Erythroblast (primary cell): ENCODE measurements around the gene PIEZO2.
"Not testable (repeated sequence)": the region's sequence is repeated elsewhere in the genome, so short reads cannot be mapped to it uniquely, and the experiment has no call there.

Experiments used
- DNase-seq, 2 experiments: peaks; one replicate each; lab custom pipeline; 2025; lab: John Stamatoyannopoulos, UW
- GATA1 ChIP-seq: IDR thresholded peaks from 2 replicates; pipeline ENCODE4 v1.6.1; 2011; ENCODE audit warnings: low read depth, mild to moderate bottlenecking, control low read depth, low read length, moderate library complexity
- POLR2A ChIP-seq: IDR thresholded peaks from 2 replicates; pipeline ENCODE4 v1.6.1; 2011; ENCODE audit warnings: mild to moderate bottlenecking, low read length

The PIEZO2 gene

DNA sequence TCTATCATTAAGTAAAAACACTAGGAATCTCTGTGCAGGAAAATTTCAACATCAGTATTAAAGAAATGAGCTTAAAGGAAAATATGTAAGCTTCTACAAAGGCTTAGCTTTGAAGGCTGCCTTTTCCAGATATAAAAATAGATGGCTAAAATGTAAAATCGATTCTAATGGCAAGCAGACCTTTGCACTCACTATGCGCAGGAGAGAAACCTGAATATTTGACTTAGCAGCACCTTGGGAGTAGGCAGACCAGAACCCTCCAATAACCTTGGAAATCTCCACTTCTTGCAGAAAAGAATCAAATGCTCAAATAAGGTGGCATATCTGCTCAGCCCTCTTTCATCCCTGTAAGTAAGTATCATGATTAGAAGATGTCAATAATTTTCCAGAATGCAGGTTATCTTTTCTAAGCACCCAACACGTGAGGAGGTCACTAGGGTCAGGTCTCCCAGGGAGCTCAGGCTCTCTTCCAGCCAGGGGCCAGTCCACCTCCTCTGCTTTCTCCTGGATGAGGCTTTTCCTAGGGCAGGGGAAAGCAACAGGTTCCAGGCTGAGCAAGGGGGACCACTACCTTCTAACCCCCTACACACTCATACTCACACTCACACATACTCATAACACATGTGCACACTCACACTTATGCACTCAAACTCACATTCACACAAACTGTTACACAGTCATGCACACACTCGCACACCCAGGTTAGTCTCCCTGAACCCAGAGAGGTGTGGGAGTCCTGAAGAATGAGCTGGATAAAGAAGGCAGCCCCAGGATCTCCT lies 3.8 kb downstream of the PIEZO2 start:
- DNase-seq = no peak
- TF ChIP-seq POLR2A (no peak), GATA1 (no peak)

DNA sequence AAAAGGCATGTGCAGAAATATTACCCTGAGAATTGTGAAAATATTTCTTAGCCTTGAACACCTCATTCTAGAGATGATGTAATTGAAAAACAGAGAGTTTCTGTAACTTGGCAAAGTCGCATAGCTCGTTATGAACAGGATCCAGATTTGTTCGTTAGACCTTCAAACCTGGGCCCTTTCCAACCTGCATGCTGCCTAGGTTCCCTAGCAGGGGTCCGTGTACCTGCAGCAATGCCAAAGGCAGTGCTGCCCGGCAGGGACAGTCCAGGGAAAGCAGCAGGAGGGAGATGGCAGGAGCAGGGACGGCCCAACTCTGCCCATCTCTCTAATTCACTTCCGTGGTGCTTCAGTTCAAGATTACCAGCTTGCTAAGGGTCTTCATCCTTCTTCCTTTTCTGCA lies 12.0 kb downstream of the PIEZO2 start:
- no peak for DNase-seq
- TF ChIP-seq POLR2A (no peak), GATA1 (no peak)

DNA sequence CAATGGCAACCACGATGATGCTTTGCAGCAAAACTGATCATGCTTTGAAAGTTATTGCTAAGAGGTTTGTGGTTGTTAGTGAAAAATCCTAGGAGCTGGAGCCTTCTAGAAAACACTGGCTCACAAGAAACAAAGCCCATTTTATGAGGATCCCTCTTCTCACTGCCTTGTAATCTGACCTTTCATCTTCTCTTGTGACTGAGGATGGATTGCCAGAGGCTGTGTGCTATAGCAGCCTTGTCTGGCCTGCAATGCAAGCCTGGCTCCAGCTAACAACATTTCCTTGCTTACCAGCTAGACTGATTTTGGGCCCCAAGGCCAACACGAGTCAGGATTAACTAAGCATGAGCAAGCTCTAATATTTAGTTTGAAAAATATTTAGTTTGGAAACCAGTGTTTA lies 13.1 kb downstream of the PIEZO2 start:
- TF ChIP-seq GATA1 (no peak), POLR2A (no peak)
- DNase-seq = no peak

DNA sequence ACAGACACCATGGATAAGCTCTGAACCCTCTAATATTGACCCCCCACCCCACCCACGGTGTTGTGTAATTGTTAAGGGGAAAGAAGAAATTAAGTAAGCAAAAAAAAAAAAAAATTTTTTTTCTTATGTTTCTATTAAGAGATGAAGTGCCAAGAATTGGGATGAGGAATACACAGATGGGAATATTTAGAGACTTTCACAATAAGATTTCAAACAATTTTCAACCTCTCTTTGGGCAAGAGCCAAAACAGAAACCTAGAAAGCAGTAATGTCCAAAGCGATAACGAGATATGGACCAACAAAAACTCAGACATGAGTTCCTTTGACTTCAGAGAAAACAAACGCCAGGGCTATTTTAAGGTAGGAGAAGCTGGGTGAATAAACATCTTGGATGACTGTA lies 14.4 kb downstream of the PIEZO2 start:
- TF ChIP-seq GATA1 = no peak
- DNase-seq = no peak

DNA sequence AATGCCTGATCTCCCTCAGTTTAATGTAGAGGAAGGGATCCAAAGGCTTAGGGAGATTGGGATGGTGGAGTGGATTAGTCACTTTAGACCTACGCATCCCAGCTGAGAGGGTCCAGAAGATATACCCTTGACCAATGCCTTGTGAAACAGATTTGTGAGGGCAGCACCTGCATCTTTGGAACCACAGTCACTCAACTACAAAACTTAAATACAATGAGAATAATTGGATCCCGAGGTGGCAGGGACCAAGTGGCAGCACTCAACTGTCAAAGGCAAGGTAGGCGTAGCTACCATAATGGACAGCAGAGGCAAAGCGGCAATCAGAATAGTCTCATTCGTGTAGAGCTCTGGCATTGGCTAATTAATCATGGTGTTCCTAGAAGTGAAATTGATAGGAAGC lies 20.3 kb downstream of the PIEZO2 start:
- not testable (repeated sequence) for DNase-seq

DNA sequence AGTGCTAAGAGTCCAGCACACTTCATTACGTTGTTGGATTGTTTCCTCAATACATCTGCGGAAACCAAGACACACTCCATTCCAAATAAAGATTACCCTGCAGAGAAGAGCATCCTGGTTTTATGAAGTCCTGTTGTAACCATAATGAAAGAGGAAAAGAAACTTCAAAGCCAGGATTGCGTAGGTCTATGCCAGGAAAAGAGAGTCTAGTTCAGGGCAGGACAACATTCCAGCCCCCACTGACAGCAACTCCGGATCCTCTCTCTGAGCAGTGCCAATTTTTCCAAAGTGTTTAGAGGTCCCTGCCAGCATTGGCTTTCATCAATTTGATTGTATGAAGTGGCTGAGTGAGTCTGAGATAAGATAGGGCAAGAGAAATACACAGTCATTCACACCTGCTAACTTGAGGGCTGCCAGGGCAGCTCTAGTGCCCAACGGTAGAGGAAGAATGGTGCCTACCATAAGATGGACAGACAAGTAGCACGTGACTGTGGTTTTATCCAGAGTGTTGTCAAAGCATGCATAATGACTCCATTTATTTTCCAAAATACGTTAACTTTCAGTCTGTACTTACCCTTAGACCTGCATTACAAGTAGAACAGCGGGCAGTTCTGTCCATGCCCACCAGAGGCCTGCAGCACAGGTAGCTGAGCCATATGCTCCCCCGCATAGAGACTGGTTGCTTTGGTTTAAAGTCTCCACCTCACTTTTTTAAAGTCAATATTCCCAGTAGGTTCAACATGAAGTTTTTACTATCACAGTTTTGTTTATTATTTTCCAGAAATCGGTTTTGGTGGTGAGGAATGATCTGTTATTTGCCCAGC lies 23.7 kb downstream of the PIEZO2 start:
- TF ChIP-seq GATA1 (no peak), POLR2A (no peak)
- no peak for DNase-seq

DNA sequence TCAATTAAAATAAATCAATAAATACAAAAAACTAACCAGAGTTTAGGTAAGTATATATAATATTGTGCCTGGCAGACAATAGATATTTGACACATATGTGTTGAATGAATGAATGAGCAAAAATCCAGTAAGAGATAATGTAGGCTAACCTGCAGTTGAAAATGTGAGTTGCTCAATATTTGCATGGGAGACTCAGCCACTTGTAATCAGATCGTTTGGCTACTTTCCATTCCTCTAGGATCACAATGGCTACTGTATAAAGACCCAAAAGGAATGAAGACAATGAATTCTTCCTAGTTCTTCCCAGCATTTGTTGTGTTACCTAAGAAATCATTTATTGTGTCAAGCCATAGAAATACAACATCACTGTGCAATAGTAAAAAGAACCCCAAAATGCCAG lies 25.3 kb downstream of the PIEZO2 start:
- no peak for TF ChIP-seq GATA1
- TF ChIP-seq POLR2A = no peak
- DNase-seq = no peak

DNA sequence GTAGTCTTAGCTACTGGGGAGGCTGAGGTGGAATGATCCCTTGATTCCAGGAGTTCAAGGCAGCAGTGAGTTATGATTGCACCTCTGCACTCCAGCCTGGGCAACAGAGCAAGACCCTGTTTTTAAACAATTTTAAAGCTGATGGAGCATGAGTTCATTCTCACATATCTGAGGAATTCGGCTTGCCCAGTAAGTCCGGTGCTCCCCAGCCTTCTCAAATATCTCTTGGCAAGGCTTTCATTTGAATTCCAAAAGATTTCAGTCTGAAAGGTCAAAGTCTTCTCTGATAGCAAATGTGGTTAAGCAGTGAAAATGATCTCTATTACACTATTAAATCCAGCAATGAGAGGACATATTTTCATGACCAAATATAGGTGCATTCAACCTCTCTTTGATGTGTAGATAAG lies 27.9 kb downstream of the PIEZO2 start:
- no peak for DNase-seq
- TF ChIP-seq GATA1 = no peak
- no peak for TF ChIP-seq POLR2A

DNA sequence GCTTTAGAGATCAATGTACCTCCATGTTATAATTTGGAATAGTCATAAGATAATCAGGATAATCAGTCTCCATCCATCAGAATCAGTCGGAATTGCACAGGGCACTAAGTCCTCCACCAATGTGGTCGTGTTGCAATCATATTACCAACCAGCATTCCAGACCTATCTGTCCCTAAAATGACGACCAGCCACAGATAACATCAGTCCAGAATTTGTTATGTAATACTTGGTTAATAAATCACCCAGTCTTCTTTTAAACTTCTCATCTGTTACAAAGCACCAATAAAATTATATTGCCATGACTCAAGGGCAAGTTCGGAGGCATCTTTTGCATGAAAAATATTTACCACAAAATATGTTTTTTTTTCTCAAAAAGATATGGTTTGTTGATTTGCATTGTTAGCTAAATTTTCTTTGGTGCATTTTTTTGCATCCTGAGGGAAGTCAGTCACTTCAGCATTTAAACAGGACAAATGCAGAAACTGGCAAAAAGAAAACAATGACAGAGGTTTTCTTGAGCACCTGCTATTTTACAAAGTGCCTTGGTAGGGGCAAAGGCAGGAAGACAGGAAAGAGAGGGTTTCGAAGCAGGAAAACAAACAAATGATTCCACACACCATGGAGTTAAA lies 29.3 kb downstream of the PIEZO2 start:
- no peak for DNase-seq
- TF ChIP-seq POLR2A (no peak), GATA1 (no peak)

DNA sequence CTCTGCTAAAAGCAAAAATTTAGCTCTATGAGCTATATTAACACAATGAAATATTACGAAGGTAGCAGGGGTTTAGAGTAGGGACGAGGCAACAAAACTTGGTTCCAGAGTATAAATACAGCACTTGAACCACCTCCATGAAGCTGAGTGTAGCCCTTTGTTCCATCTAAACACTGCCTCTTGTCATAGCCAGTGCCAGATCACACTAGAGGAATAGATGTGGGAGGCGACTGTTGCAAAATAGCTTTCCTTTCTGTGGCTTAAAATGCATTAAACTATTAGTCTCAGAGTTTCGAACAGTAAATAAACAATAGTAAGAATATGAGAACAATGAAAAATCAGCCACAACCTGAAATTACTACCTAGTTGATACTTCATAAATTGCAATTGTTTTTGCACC lies 29.8 kb downstream of the PIEZO2 start:
- no peak for DNase-seq
- TF ChIP-seq GATA1 (no peak), POLR2A (no peak)

DNA sequence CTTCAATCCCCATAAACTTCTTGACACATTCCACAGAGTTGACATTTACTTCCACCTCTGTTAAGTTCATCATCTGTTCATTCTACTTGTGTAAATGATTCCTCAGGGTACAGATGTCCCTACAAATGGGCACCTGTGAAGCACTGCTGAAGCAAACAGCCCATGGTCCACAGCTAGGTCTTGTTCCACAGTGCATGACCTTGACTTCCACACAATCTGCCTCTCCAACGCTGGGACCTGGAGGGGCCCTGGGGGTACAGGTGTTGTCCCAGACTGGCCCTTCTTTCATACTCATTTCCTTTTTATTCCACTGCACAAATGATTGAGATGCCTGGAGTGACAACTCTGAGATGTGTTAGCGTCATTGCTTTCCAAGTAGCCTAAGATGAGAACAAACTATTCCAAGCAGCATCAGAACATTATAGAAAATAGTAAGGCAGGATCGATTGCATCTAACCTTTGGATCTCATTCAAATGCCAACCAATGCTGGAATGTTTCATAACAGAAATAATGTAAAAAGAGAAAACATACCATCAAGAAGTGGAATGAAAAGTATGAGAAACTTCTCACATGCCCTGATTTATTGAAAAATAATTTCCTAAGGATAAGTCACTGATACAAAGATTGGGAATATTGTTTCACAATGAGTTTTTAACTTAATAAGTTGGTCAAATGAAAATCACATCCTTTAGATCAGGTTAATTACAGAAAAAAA lies 31.2 kb downstream of the PIEZO2 start:
- no peak for DNase-seq
- no peak for TF ChIP-seq POLR2A
- no peak for TF ChIP-seq GATA1

DNA sequence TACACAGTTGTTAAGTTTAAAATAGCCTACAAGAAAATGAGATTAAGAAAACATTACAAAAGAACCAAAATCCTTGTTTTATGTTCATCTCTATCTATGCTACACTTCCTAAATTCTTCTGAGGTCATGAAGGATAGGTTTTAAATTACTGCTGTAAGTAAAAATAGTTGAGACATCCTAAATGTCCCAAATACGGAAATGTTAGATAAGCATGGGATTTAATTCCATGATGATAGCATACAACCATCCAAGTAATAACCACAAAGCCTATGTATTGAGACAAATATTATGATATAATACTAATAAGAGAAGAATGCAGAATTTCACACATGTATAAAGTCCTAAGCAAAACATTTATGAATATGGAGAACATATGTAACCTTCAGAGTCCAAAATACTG lies 34.1 kb downstream of the PIEZO2 start:
- DNase-seq = no peak
- TF ChIP-seq POLR2A = no peak
- TF ChIP-seq GATA1 = no peak

DNA sequence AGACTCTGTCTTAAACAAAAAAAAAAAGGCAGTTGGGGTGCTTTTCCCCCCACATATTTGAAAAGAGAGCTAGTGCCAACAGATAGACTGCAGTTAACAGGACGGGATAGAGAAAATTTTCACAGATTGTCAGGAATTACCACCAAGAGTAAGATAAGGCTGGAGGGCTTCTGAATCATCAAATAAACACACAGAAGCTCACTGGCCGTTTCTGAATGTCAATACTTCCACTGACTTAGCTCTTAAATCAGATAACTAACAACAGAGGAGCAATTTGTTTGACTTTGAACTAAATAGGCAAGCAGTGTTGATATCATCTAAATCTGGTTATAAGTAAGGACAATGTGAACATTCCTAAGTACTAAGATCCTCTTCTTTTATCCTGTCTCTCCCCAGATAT lies 34.7 kb downstream of the PIEZO2 start:
- TF ChIP-seq POLR2A (no peak), GATA1 (no peak)
- DNase-seq = no peak

DNA sequence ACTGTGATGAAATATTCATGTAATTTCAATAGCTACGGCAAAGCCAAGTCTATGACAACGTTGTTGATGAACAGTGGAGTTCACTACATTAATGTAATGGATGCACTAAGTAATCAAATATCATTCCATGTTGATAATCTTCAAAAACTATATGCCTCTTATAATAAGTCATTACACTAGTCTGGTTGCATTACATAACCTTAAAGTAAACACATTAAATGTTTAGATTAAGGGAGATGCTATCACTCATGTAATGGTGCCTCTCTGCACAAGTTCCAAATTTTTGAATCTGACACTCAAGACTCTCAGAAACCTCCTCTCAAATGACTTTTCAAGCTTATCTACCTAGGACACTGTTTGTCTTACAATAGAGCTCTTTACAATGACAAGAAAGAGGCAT lies 35.4 kb downstream of the PIEZO2 start:
- DNase-seq = no peak
- no peak for TF ChIP-seq POLR2A
- TF ChIP-seq GATA1 = no peak
